ENCODE data around the gene RPS27A.
A peak's percentile ranks its signal among the peaks of the same experiment; 100 is the strongest.
"Not testable (repeated sequence)": the region's sequence is repeated elsewhere in the genome, so short reads cannot be mapped to it uniquely, and the experiment has no call there.

RPS27A gene

GRCh38 chr2:55232084-55232862 lies at the start of gene RPS27A, which contains the start of gene CLHC1:
RPS27A (plus strand) TSS chr2:55232688; CDS start chr2:55232825, 137 bp downstream.
CLHC1 (minus strand) TSS chr2:55232293; CDS start chr2:55222411, 9,882 bp downstream.
- DNase-seq: peak; percentile 85 to 88

GRCh38 chr2:55186837-55187236 lies 45.7 kb upstream of the RPS27A start:
- DNase-seq: not testable (repeated sequence)

GRCh38 chr2:55191888-55192287 lies 40.6 kb upstream of the RPS27A start:
- DNase-seq: not testable (repeated sequence)

GRCh38 chr2:55196526-55196925 lies 36.0 kb upstream of the RPS27A start:
- DNase-seq: no peak

GRCh38 chr2:55200416-55200815 lies 32.1 kb upstream of the RPS27A start:
- DNase-seq: no peak

GRCh38 chr2:55204536-55204935 lies 28.0 kb upstream of the RPS27A start:
- DNase-seq: no peak

- no peak for DNase-seq
These were observed 27.5 kb upstream of the RPS27A start for GRCh38 chr2:55204950-55205349.

- no peak for DNase-seq
These were observed 18.7 kb upstream of the RPS27A start for GRCh38 chr2:55213822-55214221.

GRCh38 chr2:55223958-55224760 lies 8.3 kb upstream of the RPS27A start:
- no peak for DNase-seq

GRCh38 chr2:55224761-55225261 lies 7.7 kb upstream of the RPS27A start:
- no peak for DNase-seq

GRCh38 chr2:55225481-55226020 lies 6.9 kb upstream of the RPS27A start:
- no peak for DNase-seq

GRCh38 chr2:55227437-55228225 lies 4.9 kb upstream of the RPS27A start:
- not testable (repeated sequence) for DNase-seq

- no peak for DNase-seq
These were observed 4.3 kb upstream of the RPS27A start for GRCh38 chr2:55228226-55228563.

GRCh38 chr2:55229221-55229620 lies 3.3 kb upstream of the RPS27A start:
- DNase-seq: no peak

GRCh38 chr2:55230551-55230950 lies 1.9 kb upstream of the RPS27A start:
- no peak for DNase-seq

- no peak for DNase-seq
These were observed 873 bp upstream of the RPS27A start for GRCh38 chr2:55231546-55232083.

- DNase-seq: no peak
These were observed 572 bp downstream of the RPS27A start for GRCh38 chr2:55232863-55233657.

GRCh38 chr2:55233658-55233940 lies 1.1 kb downstream of the RPS27A start:
- DNase-seq: no peak

- no peak for DNase-seq
These were observed 3.4 kb downstream of the RPS27A start for GRCh38 chr2:55235724-55236538.

- DNase-seq: no peak
These were observed 4.6 kb downstream of the RPS27A start for GRCh38 chr2:55236992-55237543.

All from NCI-H1930 (cell line).